Epithelial cell of proximal tubule (primary cell): ENCODE results near the gene CEACAM21. TPM values are rescaled to one million over a fixed set of nuclear protein-coding genes. Genes with fewer than 3 reads are reported as not detected.
A peak's percentile ranks its signal among the peaks of the same experiment; 100 is the strongest.

ENCODE experiments used
- DNase-seq: peaks from one replicate; pipeline ENCODE4 v3.0.0-alpha.2; 2011; ENCODE audit warnings: low read depth
- H3K4me3 ChIP-seq: 2 replicates; pipeline ENCODE4 v1.5.1; 2011; ENCODE audit warnings: low read depth, mild to moderate bottlenecking, low read length
- total RNA-seq: library from RNA; depleted of rRNA; stranded (reverse); fragments of >200 nt; gene quantifications from 2 replicates; pipeline ENCODE4 v1.2.3, GENCODE V29; 2015
- TF ChIP-seq, protein P1 (sequence below): conservative IDR thresholded peaks from 2 replicates; pipeline ENCODE4 v1.5.1; 2012; ENCODE audit warnings: low read depth, mild to moderate bottlenecking, low read length

Gene CEACAM21
- total RNA-seq, 1 donor from 2014 or later: not detected

DNA sequence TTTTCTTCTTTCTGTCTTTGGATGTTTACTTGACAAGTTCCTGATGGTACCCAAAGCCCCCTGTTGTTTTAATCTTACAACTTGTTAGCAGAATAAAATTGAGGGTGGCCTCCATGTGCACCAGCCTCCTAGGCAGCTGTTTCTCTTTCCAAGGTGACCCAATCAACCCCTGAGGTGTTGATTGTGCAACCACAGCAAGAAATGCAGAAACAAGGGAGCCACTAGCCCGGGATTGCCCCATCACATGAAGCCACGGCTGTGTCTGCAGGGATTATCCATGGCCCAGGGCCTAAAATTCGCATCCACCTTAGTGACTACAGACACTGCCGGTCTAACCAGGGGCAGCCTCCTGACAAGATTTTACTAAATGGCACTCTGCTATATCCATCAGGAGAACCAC lies 36.5 kb downstream of the CEACAM21 start:
- DNase-seq: no peak
- TF ChIP-seq, protein P1, sequence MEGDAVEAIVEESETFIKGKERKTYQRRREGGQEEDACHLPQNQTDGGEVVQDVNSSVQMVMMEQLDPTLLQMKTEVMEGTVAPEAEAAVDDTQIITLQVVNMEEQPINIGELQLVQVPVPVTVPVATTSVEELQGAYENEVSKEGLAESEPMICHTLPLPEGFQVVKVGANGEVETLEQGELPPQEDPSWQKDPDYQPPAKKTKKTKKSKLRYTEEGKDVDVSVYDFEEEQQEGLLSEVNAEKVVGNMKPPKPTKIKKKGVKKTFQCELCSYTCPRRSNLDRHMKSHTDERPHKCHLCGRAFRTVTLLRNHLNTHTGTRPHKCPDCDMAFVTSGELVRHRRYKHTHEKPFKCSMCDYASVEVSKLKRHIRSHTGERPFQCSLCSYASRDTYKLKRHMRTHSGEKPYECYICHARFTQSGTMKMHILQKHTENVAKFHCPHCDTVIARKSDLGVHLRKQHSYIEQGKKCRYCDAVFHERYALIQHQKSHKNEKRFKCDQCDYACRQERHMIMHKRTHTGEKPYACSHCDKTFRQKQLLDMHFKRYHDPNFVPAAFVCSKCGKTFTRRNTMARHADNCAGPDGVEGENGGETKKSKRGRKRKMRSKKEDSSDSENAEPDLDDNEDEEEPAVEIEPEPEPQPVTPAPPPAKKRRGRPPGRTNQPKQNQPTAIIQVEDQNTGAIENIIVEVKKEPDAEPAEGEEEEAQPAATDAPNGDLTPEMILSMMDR: no peak
- H3K4me3 ChIP-seq: no peak overlapping the region

DNA sequence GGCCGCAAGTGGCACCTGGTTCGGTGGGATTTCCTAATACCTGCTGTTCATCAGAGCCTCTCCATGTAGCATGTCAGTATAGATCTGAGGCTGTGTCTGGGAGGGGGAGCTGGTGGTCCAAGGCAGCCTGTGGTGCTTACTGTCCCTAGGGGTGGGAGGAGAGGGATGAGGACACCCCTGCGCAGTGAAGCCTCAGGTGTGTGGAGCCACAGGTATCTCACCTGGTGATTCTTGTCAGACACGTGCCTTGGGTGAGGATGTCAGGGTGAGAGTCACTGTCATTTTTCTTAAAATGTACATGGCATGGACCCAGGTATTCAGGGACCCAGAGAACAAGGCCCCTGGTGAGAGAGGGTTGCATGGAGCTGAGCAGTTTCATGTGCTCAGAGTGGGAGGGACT lies 39.2 kb downstream of the CEACAM21 start:
- H3K4me3 ChIP-seq: no peak overlapping the region
- DNase-seq: no peak
- TF ChIP-seq, protein P1: no peak

DNA sequence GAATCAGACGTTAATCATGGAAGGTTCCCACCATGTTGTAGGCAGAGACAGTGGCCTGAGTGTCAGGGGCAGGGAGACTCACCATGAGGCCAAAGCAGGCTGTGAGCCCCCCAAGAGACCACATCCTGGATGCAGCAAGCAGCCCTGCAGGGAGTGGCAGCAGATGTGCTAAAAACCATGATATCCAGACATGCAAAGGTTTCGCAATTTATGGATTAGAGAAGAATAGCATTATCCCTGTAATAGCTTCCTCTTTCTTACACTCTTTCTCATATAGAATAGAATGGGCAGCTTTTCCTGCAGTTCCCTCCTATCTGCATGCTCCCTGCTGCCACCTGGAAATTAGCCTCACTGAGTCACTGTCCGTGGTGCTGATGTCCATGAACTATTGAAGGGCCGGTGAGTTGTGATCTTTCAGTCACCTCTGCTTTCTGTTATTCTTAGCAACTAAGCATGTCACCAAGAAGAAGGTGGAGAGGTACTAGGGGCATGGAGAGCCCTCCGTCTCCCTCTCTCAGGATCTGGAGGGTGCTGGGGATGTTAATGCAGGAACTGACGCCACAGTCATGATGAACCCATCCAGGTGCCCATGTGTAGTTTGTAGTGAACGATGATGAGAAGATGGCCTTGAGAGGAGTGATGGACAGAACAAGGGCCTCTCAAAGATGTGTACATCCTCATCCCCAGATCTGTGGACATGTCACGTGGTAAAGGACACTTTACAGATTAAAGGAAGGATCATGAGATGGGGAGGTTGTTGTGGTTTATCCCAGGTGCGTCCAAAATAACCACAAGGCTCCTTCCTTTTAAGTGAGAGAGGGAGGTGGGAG lies 41.0 kb downstream of the CEACAM21 start:
- DNase-seq: no peak
- TF ChIP-seq, protein P1: peak; percentile 15
- no peak overlapping the region for H3K4me3 ChIP-seq

GRCh38 chr19:41617941-41618730 lies 42.2 kb downstream of the CEACAM21 start:
- no peak for DNase-seq
- TF ChIP-seq, protein P1: no peak
- no peak overlapping the region for H3K4me3 ChIP-seq

GRCh38 chr19:41619018-41619556 lies 43.1 kb downstream of the CEACAM21 start:
- no peak overlapping the region for H3K4me3 ChIP-seq
- no peak for DNase-seq
- TF ChIP-seq, protein P1: no peak

DNA sequence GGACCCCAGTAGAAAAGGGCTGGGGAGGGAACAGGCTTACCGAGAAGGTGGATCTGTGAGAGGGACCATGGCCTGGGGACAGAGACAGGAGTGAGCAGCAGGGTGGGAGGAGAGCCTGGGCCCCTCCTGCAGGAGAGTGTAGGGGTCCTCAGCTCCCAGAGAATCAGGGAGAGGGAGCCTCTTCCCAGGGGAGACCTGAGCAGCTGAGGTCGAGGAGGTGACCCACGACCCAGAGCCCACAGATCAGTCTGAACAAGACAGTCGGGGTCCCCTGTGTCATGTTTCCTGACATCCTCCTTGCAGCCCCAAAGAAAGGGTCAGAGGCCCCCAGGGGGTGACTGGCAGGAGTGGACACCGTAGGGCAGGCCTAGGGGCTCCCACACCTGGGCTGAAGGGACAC lies 44.2 kb downstream of the CEACAM21 start:
- DNase-seq: no peak
- H3K4me3 ChIP-seq: no peak overlapping the region
- TF ChIP-seq, protein P1: no peak
